Endothelial cell of umbilical vein (primary cell): ENCODE measurements around the gene RGS8.

Experiments used
- CTCF ChIP-seq, 2 donors: IDR thresholded peaks; 1 replicate in 1 of 2; 2 replicates in 1 of 2; pipeline ENCODE4 v1.5.1; 2011; ENCODE audit warnings: low read length in 2 of 2, mild to moderate bottlenecking in 2 of 2, moderate library complexity in 2 of 2, control low read depth in 1 of 2, inconsistent platforms in 1 of 2, low read depth in 1 of 2; ENCODE audit not compliant: insufficient read depth in 1 of 2; ENCODE audit errors: extremely low read depth in 1 of 2
- EZH2 ChIP-seq: IDR thresholded peaks from 2 replicates; pipeline ENCODE4 v1.6.1; 2012; ENCODE audit warnings: borderline replicate concordance, low read depth, mild to moderate bottlenecking, moderate library complexity, low read length, inconsistent platforms; ENCODE audit not compliant: severe bottlenecking
- FOS ChIP-seq: IDR thresholded peaks from 2 replicates; pipeline ENCODE4 v1.6.1; 2011; ENCODE audit warnings: mild to moderate bottlenecking, low read length, moderate library complexity, borderline replicate concordance; ENCODE audit not compliant: insufficient read depth
- GATA2 ChIP-seq: IDR thresholded peaks from 2 replicates; pipeline ENCODE4 v1.7.0; 2011; ENCODE audit warnings: low read depth, mild to moderate bottlenecking, moderate library complexity, mixed read lengths, low read length; ENCODE audit not compliant: insufficient read length, insufficient read depth
- MAX ChIP-seq: IDR thresholded peaks from 2 replicates; pipeline ENCODE4 v1.6.1; 2011; ENCODE audit not compliant: insufficient read depth, insufficient read length
- MYC ChIP-seq: IDR thresholded peaks from one replicate; pipeline ENCODE4 v1.6.1; 2011; ENCODE audit warnings: mild to moderate bottlenecking, low read depth, low read length
- POLR2A ChIP-seq: IDR thresholded peaks from 2 replicates; pipeline ENCODE4 v1.6.1; 2012; ENCODE audit warnings: low read depth, mild to moderate bottlenecking, control low read depth, low read length
- POLR2AphosphoS5 ChIP-seq: IDR thresholded peaks from 2 replicates; pipeline ENCODE4 v1.6.1; 2012; ENCODE audit warnings: low read depth, mild to moderate bottlenecking, control low read depth, low read length, moderate library complexity; ENCODE audit not compliant: insufficient read depth

GRCh38 chr1:182700351-182700709 lies 15.9 kb upstream of the RGS8 start:
- TF ChIP-seq CTCF (IDR thresholded peaks at IDR 0.05; ENCODE audit: extremely low read depth in 1 of 2, insufficient read depth in 1 of 2, low read depth in 1 of 2, low read length in 2 of 2) (no peak), MYC (no peak), EZH2 (no peak), POLR2A (no peak), FOS (no peak), MAX (no peak), POLR2AphosphoS5 (no peak), GATA2 (no peak)
